K562 (cell line): Measurements from ENCODE around the gene FNDC1.

Source experiments
- EWSR1 ChIP-seq: fragments of 450-650 bp; IDR thresholded peaks from 2 replicates; pipeline ENCODE4 v1.6.1; 2018; ENCODE audit warnings: borderline replicate concordance, mild to moderate bottlenecking, low read depth, moderate library complexity; ENCODE audit not compliant: partially characterized antibody
- GABPB2 ChIP-seq: fragments of 250-450 bp; sonication (Bioruptor Pico); conservative IDR thresholded peaks from 2 replicates; pipeline ENCODE4 v1.5.1; 2021; ENCODE audit warnings: mild to moderate bottlenecking
- HMGXB4 ChIP-seq: sonication (generic); formaldehyde crosslinking; IDR thresholded peaks from 2 replicates; pipeline ENCODE4 v1.8.1; 2023; ENCODE audit warnings: mild to moderate bottlenecking, missing genetic modification reagents
- PHF8 ChIP-seq: fragments of 200-600 bp; sonication (generic); IDR thresholded peaks from 2 replicates; pipeline ENCODE4 v1.6.1; 2012; ENCODE audit warnings: mixed run types, mild to moderate bottlenecking, inconsistent platforms, low read length, moderate library complexity, borderline replicate concordance
- REST ChIP-seq, 2 experiments: fragments of 450-650 bp; formaldehyde crosslinking in 1 of 2; IDR thresholded peaks; 2 replicates each; pipeline versions ENCODE4 v1.4.0 to v1.6.1; 2014 to 2020; ENCODE audit warnings: mild to moderate bottlenecking in 2 of 2, borderline replicate concordance in 1 of 2, low read depth in 1 of 2
- SMAD3 ChIP-seq: fragments of 450-650 bp; formaldehyde crosslinking; conservative IDR thresholded peaks from 2 replicates; pipeline ENCODE4 v1.4.0; 2020; ENCODE audit warnings: mild to moderate bottlenecking
- ZNF695 ChIP-seq: fragments of 450-650 bp; formaldehyde crosslinking; IDR thresholded peaks from 2 replicates; pipeline ENCODE4 v1.4.0; 2020; ENCODE audit warnings: mild to moderate bottlenecking, moderate library complexity
- ZNF707 ChIP-seq: fragments of 250-450 bp; sonication (Bioruptor Pico); conservative IDR thresholded peaks from 2 replicates; pipeline ENCODE4 v1.8.0; 2022; ENCODE audit warnings: inconsistent platforms, mild to moderate bottlenecking, moderate library complexity
- TF ChIP-seq, protein P1 (sequence below): fragments of 250-450 bp; sonication (Bioruptor Pico); IDR thresholded peaks from 2 replicates; pipeline ENCODE4 v1.5.0; 2021

DNA sequence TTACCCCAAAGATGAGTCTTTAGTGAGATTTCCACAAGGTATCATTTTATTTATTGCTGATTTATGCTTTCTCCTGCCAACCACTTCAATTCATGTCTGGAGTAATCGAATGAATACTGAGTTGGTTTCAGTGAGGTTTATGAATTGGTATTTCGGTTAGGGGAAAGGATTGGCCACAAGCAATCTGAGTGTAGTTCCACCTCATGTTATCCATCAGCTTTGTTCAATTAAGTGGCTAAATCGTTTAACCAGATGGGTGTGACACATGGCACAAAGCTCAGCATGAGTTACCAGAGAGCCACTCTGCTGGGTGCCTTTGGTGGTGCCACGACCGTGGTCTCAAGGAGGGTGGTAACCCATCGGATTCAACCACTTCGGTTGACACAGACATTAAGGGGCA lies 148.2 kb downstream of the FNDC1 start:
- TF ChIP-seq HMGXB4 (no peak), EWSR1 (no peak), REST (IDR thresholded peaks at IDR 0.05; ENCODE audit: borderline replicate concordance) (no peak), REST (CRISPR knock-in tag; IDR thresholded peaks at IDR 0.05; ENCODE audit: low read depth) (no peak), ZNF707 (no peak), ZNF695 (CRISPR knock-in tag) (no peak), PHF8 (no peak), SMAD3 (CRISPR knock-in tag) (no peak), GABPB2 (no peak)
- TF ChIP-seq, protein P1, sequence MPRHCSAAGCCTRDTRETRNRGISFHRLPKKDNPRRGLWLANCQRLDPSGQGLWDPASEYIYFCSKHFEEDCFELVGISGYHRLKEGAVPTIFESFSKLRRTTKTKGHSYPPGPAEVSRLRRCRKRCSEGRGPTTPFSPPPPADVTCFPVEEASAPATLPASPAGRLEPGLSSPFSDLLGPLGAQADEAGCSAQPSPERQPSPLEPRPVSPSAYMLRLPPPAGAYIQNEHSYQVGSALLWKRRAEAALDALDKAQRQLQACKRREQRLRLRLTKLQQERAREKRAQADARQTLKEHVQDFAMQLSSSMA (CRISPR knock-in tag): no peak
